ENCODE data around the gene PPP1R12B.
"Not testable (repeated sequence)": the region's sequence is repeated elsewhere in the genome, so short reads cannot be mapped to it uniquely, and the experiment has no call there.

Gene PPP1R12B

DNA sequence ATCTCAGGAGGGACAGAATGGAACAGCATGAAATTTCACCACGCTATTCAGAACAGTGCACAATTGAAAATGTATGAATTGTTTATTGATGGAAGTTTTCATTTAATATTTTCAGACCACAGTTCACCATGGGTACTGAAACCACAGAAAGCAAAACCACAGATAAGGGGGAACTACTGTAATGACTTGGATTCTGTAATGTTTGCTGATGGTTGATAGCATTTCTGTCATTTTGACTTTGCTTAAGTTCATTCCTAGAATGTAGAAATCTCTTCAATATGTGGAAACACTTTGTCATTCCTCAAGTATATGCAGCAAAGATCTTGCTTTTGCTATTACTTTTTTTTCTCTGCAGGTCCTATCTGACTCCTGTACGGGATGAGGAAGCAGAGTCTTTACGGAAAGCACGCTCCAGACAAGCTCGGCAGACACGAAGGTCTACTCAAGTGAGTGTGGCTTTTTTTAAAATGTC lies 139.7 kb downstream of the PPP1R12B start:
- Mint-ChIP-seq H3K4me1 (peaks cover 29 to 55% of the 10 kb centered on the region in 2 donors), H3K27ac (peak overlapping the region; percentile 81), H3K27me3 (peaks cover 21 to 41% of the 10 kb centered on the region in 2 donors), H3K36me3 (peaks cover 37 to 50% of the 10 kb centered on the region in 2 donors), H3K4me3 (peak overlapping the region in 1 of 2 donors; percentile 63)
- H3K9me3 Mint-ChIP-seq, result not testable (repeated sequence)
- DNase-seq, result peak; percentile 31
- peak; percentile 86 to 87 for ATAC-seq (replicated peaks)

DNA sequence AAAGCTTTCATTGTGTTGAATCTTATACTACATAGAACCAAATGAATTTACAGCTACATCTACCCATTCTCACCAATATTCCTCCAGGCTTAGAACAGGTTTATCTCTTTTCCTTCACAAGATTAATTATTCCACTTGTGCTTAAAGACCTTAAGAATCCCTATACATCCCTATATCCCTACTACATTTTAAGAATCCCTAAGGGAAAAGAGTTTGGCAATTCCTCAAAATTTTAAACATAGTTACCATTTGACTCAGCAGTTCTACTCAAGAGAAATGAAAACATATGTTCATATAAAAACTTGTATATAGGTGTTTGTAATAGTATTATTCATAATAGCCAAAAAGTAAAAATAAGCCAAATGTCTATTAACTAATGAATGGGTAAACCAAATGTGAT lies 140.6 kb downstream of the PPP1R12B start:
- H3K27me3 Mint-ChIP-seq, result peaks cover 21 to 42% of the 10 kb centered on the region in 2 donors
- peaks cover 23 to 46% of the 10 kb centered on the region in 2 donors for H3K4me1 Mint-ChIP-seq
- H3K4me3 Mint-ChIP-seq; DNase-seq; H3K27ac Mint-ChIP-seq; ATAC-seq (replicated peaks); H3K9me3 Mint-ChIP-seq: not testable (repeated sequence)
- peaks cover 39 to 52% of the 10 kb centered on the region in 2 donors for H3K36me3 Mint-ChIP-seq

DNA sequence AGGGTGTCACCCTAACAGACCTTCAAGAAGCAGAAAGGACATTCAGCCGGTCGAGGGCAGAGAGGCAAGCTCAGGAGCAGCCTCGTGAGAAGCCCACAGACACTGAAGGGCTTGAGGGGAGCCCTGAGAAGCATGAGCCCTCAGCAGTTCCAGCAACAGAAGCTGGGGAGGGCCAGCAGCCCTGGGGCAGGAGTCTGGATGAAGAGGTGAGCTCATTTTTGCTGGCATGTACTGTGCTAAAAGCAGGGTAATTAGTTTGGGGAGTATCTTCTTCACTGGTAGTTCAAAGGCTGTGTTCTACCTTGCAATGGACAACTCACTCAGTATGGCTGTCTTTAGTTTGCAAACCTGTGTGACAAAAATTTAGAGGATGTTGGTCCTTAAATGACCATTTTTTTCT lies 144.6 kb downstream of the PPP1R12B start:
- Mint-ChIP-seq H3K27me3 (peaks cover 21 to 42% of the 10 kb centered on the region in 2 donors), H3K36me3 (peaks cover 55 to 61% of the 10 kb centered on the region in 2 donors), H3K4me1 (peaks cover 10 to 25% of the 10 kb centered on the region in 2 donors)
- not testable (repeated sequence) for H3K9me3 Mint-ChIP-seq; DNase-seq; H3K4me3 Mint-ChIP-seq; H3K27ac Mint-ChIP-seq; ATAC-seq (replicated peaks)

DNA sequence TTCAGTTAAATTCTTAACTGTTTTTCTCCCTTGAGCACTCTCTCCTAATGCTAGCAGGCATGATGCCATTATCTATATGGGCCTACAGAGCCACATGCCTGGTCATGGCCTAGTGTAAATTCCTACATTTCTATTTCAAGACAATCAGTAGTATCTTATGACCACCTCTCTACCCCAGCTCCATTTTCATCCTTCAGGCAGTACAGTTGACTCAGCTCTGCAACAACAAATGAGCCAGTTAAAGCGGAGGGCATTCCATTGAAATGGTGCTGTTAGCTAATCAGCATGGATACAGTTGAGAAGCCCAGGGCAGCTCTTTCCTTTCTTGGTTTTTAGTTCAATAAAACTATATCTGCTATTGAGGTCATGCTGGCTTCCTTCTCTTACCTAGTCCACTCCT lies 150.0 kb downstream of the PPP1R12B start:
- Mint-ChIP-seq H3K4me3 (no peak overlapping the region), H3K36me3 (peaks cover 32% of the 10 kb centered on the region in 2 donors), H3K9me3 (no peaks in the 10 kb centered on the region), H3K27ac (no peak overlapping the region), H3K27me3 (no peaks in the 10 kb centered on the region), H3K4me1 (no peaks in the 10 kb centered on the region)
- DNase-seq (no peak), ATAC-seq (replicated peaks) (no peak)

- H3K27me3 Mint-ChIP-seq; H3K4me1 Mint-ChIP-seq; DNase-seq; H3K4me3 Mint-ChIP-seq; H3K27ac Mint-ChIP-seq; H3K9me3 Mint-ChIP-seq; ATAC-seq (replicated peaks): not testable (repeated sequence)
- peaks cover 26 to 30% of the 10 kb centered on the region in 2 donors for H3K36me3 Mint-ChIP-seq
Measured at GRCh38 chr1:202499997-202500396, 151.5 kb downstream of the PPP1R12B start.

GRCh38 chr1:202501281-202501680 lies 152.8 kb downstream of the PPP1R12B start:
- ATAC-seq (replicated peaks), result peak in 1 of 2 donors; percentile 51

DNA sequence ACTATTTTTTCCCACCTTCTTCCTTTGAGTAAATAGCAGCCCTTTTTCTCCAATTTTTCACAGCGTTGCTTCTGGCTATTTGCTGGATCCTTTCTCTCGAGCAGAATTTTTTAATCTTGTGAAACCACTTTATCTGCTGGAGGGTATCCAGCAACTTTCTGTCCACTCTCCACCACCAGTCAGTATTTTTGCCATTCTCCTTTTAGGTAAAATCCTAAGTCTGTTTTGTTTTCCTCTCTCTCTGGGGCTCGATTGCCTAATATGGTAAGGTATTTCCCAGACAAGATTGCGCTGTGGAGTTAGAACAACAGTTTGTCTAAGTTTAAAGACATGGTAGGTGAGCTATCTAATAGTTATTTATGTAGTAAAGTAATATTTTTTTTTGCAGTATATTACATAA lies 156.9 kb downstream of the PPP1R12B start:
- Mint-ChIP-seq H3K4me3 (no peak overlapping the region), H3K9me3 (no peaks in the 10 kb centered on the region), H3K27ac (no peak overlapping the region), H3K27me3 (no peaks in the 10 kb centered on the region), H3K4me1 (no peaks in the 10 kb centered on the region), H3K36me3 (peaks cover 10 to 19% of the 10 kb centered on the region in 2 donors)
- DNase-seq, result no peak
- no peak for ATAC-seq (replicated peaks)

More at GRCh38 chr1:202501281-202501680, 152.8 kb downstream of the PPP1R12B start:
- H3K4me1 Mint-ChIP-seq, result no peaks in the 10 kb centered on the region
- no peak for DNase-seq
- no peaks in the 10 kb centered on the region for H3K27me3 Mint-ChIP-seq
- H3K4me3 Mint-ChIP-seq, result no peak overlapping the region
- no peak overlapping the region for H3K27ac Mint-ChIP-seq
- H3K36me3 Mint-ChIP-seq, result peaks cover 19 to 26% of the 10 kb centered on the region in 2 donors
- no peaks in the 10 kb centered on the region for H3K9me3 Mint-ChIP-seq

- peaks cover 9 to 19% of the 10 kb centered on the region in 2 donors for H3K36me3 Mint-ChIP-seq
- not testable (repeated sequence) for H3K4me1 Mint-ChIP-seq; DNase-seq; ATAC-seq (replicated peaks); H3K27ac Mint-ChIP-seq; H3K4me3 Mint-ChIP-seq; H3K9me3 Mint-ChIP-seq; H3K27me3 Mint-ChIP-seq
Measured at GRCh38 chr1:202505880-202506575, 157.5 kb downstream of the PPP1R12B start.

DNA sequence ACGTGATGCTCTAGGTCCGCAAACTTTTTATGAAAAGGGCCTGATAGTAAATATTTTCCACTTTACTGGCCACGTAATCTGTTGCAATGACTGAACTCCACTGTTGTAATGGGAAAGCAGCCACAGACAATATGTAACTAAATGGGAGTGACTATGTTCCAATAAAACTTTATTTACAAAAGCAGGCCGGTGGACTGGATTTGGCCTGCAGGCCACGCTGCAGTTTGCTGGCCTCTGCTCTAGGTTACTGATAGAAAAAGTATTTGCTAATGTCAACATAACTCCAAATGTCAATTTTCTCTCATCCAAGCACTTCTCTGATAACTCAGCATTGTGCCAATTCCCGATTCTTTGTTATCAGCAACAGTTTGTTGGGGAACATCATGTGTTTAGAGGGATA lies 160.4 kb downstream of the PPP1R12B start:
- DNase-seq; ATAC-seq (replicated peaks): not testable (repeated sequence)
- peaks cover 7 to 25% of the 10 kb centered on the region in 2 donors for H3K36me3 Mint-ChIP-seq

DNA sequence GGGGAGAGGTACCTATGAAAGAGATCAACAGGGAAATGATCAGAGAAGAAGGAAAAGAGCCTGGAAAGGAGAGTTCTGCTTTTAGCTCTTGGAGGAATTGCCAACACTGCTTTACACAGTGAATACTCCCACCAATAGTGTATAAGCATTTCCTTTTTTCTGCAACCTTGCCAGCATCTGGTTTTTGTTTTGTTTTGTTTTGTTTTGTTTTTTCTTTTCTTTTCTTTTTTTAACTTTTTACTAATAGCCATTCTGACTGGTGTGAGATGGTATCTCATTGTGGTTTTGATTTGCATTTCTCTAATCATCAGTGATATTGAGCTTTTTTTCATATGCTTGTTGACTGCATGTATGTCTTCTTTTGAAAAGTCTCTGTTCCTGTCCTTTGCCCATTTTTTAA lies 165.4 kb downstream of the PPP1R12B start:
- H3K27me3 Mint-ChIP-seq; DNase-seq; H3K9me3 Mint-ChIP-seq; H3K4me1 Mint-ChIP-seq; H3K27ac Mint-ChIP-seq; H3K4me3 Mint-ChIP-seq; ATAC-seq (replicated peaks): not testable (repeated sequence)
- H3K36me3 Mint-ChIP-seq, result peaks cover 10 to 26% of the 10 kb centered on the region in 2 donors

More for the DNA sequence above, 160.4 kb downstream of the PPP1R12B start:
- not testable (repeated sequence) for H3K4me1 Mint-ChIP-seq, H3K9me3 Mint-ChIP-seq, H3K27ac Mint-ChIP-seq, H3K27me3 Mint-ChIP-seq, H3K4me3 Mint-ChIP-seq

DNA sequence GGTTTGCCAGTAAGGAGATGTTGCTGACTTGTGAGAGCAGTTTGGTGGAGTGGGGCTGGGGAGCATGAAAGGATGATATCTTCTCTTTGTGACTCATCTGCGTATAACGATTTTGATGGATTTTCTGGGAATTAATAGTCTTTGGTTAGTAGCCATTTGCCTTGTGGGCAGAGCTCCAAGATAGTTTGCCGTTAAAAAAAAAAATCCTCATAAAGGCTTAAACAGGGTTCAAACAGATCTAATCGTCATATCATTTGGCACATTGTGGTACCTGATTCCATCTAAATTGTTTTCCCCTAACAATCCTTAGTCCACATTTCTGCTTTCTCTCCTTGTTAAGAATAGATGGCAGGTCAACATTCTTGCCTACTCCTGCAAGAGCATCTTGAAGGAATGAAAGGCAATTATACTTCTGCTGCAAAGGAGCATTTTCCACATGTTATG lies 168.0 kb downstream of the PPP1R12B start:
- Mint-ChIP-seq H3K36me3 (peaks cover 10 to 20% of the 10 kb centered on the region in 2 donors), H3K4me3 (no peak overlapping the region), H3K9me3 (no peaks in the 10 kb centered on the region), H3K27me3 (no peaks in the 10 kb centered on the region), H3K27ac (no peak overlapping the region), H3K4me1 (peaks cover 0 to 6% of the 10 kb centered on the region in 2 donors)
- DNase-seq (no peak), ATAC-seq (replicated peaks) (no peak)

GRCh38 chr1:202517146-202517545 lies 168.6 kb downstream of the PPP1R12B start:
- peaks cover 5 to 14% of the 10 kb centered on the region in 2 donors for H3K36me3 Mint-ChIP-seq
- ATAC-seq (replicated peaks), result peak in 1 of 2 donors; percentile 34
- not testable (repeated sequence) for H3K4me1 Mint-ChIP-seq, H3K9me3 Mint-ChIP-seq, H3K27me3 Mint-ChIP-seq, H3K27ac Mint-ChIP-seq, DNase-seq, H3K4me3 Mint-ChIP-seq

- not testable (repeated sequence) for DNase-seq; H3K27me3 Mint-ChIP-seq; H3K9me3 Mint-ChIP-seq; ATAC-seq (replicated peaks); H3K4me3 Mint-ChIP-seq; H3K27ac Mint-ChIP-seq; H3K4me1 Mint-ChIP-seq
- H3K36me3 Mint-ChIP-seq, result peaks cover 5 to 12% of the 10 kb centered on the region in 2 donors
Measured at GRCh38 chr1:202518180-202518579, 169.7 kb downstream of the PPP1R12B start.

- not testable (repeated sequence) for H3K4me1 Mint-ChIP-seq; H3K4me3 Mint-ChIP-seq; H3K9me3 Mint-ChIP-seq; H3K27me3 Mint-ChIP-seq; H3K27ac Mint-ChIP-seq; DNase-seq; ATAC-seq (replicated peaks)
- peaks cover 6 to 14% of the 10 kb centered on the region in 2 donors for H3K36me3 Mint-ChIP-seq
Measured at GRCh38 chr1:202518905-202519304, 170.4 kb downstream of the PPP1R12B start.
